GM12892 (cell line): ENCODE data around the gene IFNL2.
"Not testable (repeated sequence)": the region's sequence is repeated elsewhere in the genome, so short reads cannot be mapped to it uniquely, and the experiment has no call there.

Source experiments
- DNase-seq: peaks from one replicate; pipeline ENCODE4 v3.0.0; 2011; ENCODE audit not compliant: insufficient read length
- FAIRE-seq: peaks from 2 replicates; lab custom pipeline; 2011; peaks lifted over from hg19 to GRCh38; lab: Jason Lieb, UNC
- POLR2A ChIP-seq: IDR thresholded peaks from 2 replicates; pipeline ENCODE4 v1.6.1; 2011; ENCODE audit warnings: low read depth, low read length, control low read depth
- POLR2AphosphoS5 ChIP-seq: IDR thresholded peaks from 2 replicates; pipeline ENCODE4 v1.6.1; 2011; ENCODE audit warnings: low read depth, low read length, control low read depth
- TAF1 ChIP-seq: IDR thresholded peaks from 2 replicates; pipeline ENCODE4 v1.6.1; 2011; ENCODE audit warnings: low read depth, mild to moderate bottlenecking, control low read depth, low read length, borderline replicate concordance

Gene IFNL2

GRCh38 chr19:39306075-39306474, 37.9 kb downstream of the IFNL2 start:
- FAIRE-seq: no peak
- no peak for TF ChIP-seq POLR2A
- TF ChIP-seq TAF1: no peak
- TF ChIP-seq POLR2AphosphoS5: no peak
- no peak for DNase-seq

GRCh38 chr19:39307046-39307821, 39.0 kb downstream of the IFNL2 start:
- FAIRE-seq (no peak), DNase-seq (no peak)
- no peak for TF ChIP-seq POLR2A
- no peak for TF ChIP-seq POLR2AphosphoS5
- no peak for TF ChIP-seq TAF1

GRCh38 chr19:39307822-39308530, 39.8 kb downstream of the IFNL2 start:
- TF ChIP-seq TAF1 (no peak), POLR2AphosphoS5 (no peak), POLR2A (no peak)
- FAIRE-seq (no peak), DNase-seq (no peak)

- TF ChIP-seq POLR2A (no peak), POLR2AphosphoS5 (no peak), TAF1 (no peak)
- DNase-seq (no peak), FAIRE-seq (no peak)
Observed at GRCh38 chr19:39308531-39309304, 40.5 kb downstream of the IFNL2 start.

- not testable (repeated sequence) for FAIRE-seq, DNase-seq
Observed at GRCh38 chr19:39309305-39309670, 41.1 kb downstream of the IFNL2 start.

GRCh38 chr19:39310558-39311311, 42.5 kb downstream of the IFNL2 start:
- FAIRE-seq: no peak
- DNase-seq: no peak
- TF ChIP-seq POLR2A: no peak
- TF ChIP-seq TAF1: no peak
- TF ChIP-seq POLR2AphosphoS5: no peak

- no peak for FAIRE-seq
- no peak for TF ChIP-seq POLR2AphosphoS5
- TF ChIP-seq TAF1: no peak
- no peak for TF ChIP-seq POLR2A
- DNase-seq: no peak
Observed at GRCh38 chr19:39314016-39314728, 46.0 kb downstream of the IFNL2 start.

- no peak for FAIRE-seq
- no peak for DNase-seq
- TF ChIP-seq POLR2A: no peak
- TF ChIP-seq POLR2AphosphoS5: no peak
- no peak for TF ChIP-seq TAF1
Observed at GRCh38 chr19:39315933-39316332, 47.7 kb downstream of the IFNL2 start.

GRCh38 chr19:39316627-39317321, 48.6 kb downstream of the IFNL2 start:
- no peak for TF ChIP-seq POLR2A
- no peak for TF ChIP-seq POLR2AphosphoS5
- TF ChIP-seq TAF1: no peak
- no peak for FAIRE-seq
- DNase-seq: no peak

- no peak for TF ChIP-seq POLR2A
- no peak for TF ChIP-seq POLR2AphosphoS5
- TF ChIP-seq TAF1: no peak
Observed at GRCh38 chr19:39317476-39317875, 49.3 kb downstream of the IFNL2 start.

GRCh38 chr19:39318071-39318470, 49.9 kb downstream of the IFNL2 start:
- no peak for FAIRE-seq
- no peak for DNase-seq

More at GRCh38 chr19:39317476-39317875, 49.3 kb downstream of the IFNL2 start:
- FAIRE-seq (no peak), DNase-seq (no peak)

More at GRCh38 chr19:39318071-39318470, 49.9 kb downstream of the IFNL2 start:
- TF ChIP-seq TAF1: no peak
- no peak for TF ChIP-seq POLR2AphosphoS5
- TF ChIP-seq POLR2A: no peak
